Upper lobe of left lung (tissue), 6 donors: Measurements from ENCODE around the gene UBE2L3. TPM values are rescaled to one million over a fixed set of nuclear protein-coding genes. Genes with fewer than 3 reads are reported as not detected.
"Not testable (repeated sequence)": the region's sequence is repeated elsewhere in the genome, so short reads cannot be mapped to it uniquely, and the experiment has no call there.

Experiments
- ATAC-seq, 2 donors: fragments of 200-7000 bp; cut with Tn5 transposase; one replicate each; pipeline ENCODE4 v1.9.1; 2022; ENCODE audit warnings: mild to moderate bottlenecking in 2 of 2, moderate library complexity in 2 of 2; ENCODE audit not compliant: low FRiP score in 2 of 2
- DNase-seq, 2 donors: peaks; one replicate each; pipeline ENCODE4 v3.0.0-alpha.2; 2019 to 2020
- H3K27ac ChIP-seq, 4 donors: fragments of 200-600 bp; sonication (generic); one replicate each; pipeline ENCODE4 v1.5.1; 2016 to 2019
- H3K27me3 ChIP-seq, 4 donors: fragments of 200-600 bp; sonication (generic); one replicate each; pipeline ENCODE4 v1.5.1; 2017 to 2019
- H3K36me3 ChIP-seq, 4 donors: fragments of 200-600 bp; sonication (generic); one replicate each; pipeline ENCODE4 v1.5.1; 2016 to 2019
- H3K4me1 ChIP-seq, 4 donors: fragments of 200-600 bp; sonication (generic); one replicate each; pipeline ENCODE4 v1.5.1; 2018 to 2019
- H3K4me3 ChIP-seq, 4 donors: fragments of 200-600 bp; sonication (generic); one replicate each; pipeline ENCODE4 v1.5.1; 2017 to 2019; ENCODE audit warnings: mild to moderate bottlenecking in 2 of 4, moderate library complexity in 1 of 4
- H3K9me3 ChIP-seq, 4 donors: fragments of 200-600 bp; sonication (generic); one replicate each; pipeline ENCODE4 v1.5.1; 2018 to 2019
- CTCF ChIP-seq, 6 experiments: fragments of 450-650 bp in 4 of 6; fragments of 200-600 bp in 2 of 6; sonication (generic) in 2 of 6; IDR thresholded peaks; one replicate each; pipeline ENCODE4 v1.5.1; 2016 to 2019; ENCODE audit warnings: antibody characterized with exemption in 6 of 6
- EP300 ChIP-seq, 4 donors: sonication (generic); formaldehyde crosslinking; IDR thresholded peaks; one replicate each; pipeline ENCODE4 v1.5.1; 2017; ENCODE audit warnings: antibody characterized with exemption in 4 of 4, control low read depth in 2 of 4
- POLR2A ChIP-seq, 4 donors: fragments of 450-650 bp; IDR thresholded peaks; one replicate each; pipeline ENCODE4 v1.5.1; 2016 to 2017; ENCODE audit warnings: antibody characterized with exemption in 4 of 4, mild to moderate bottlenecking in 2 of 4
- POLR2AphosphoS5 ChIP-seq, 2 donors: sonication (generic); formaldehyde crosslinking; IDR thresholded peaks; one replicate each; pipeline ENCODE4 v1.5.1; 2017; ENCODE audit warnings: antibody characterized with exemption in 2 of 2
- WGBS, 2 donors: methylation state at CpG; one replicate each; pipeline ENCODE4 v1.1.5; 2017 to 2018; 5-methylcytosine and 5-hydroxymethylcytosine counted together
- total RNA-seq, 6 donors: library from RNA; depleted of rRNA in 4 of 6; stranded (reverse); fragments of >200 nt in 4 of 6; gene quantifications; one replicate each; pipeline versions ENCODE4 v1.1.0 to v1.2.1, GENCODE V29; 2016 to 2021
- donor health status: DM: no; HTN: no; CAD: no; lungs with moderate emphysema.
- donor health status: DM: no; HTN: yes; CAD: no; lungs with severe emphysema.

The UBE2L3 gene
- total RNA-seq, 6 donors from 2014 or later: 24.1 to 45.8 (median 39.2) TPM

- H3K27ac ChIP-seq, H3K27me3 ChIP-seq, H3K4me3 ChIP-seq, H3K36me3 ChIP-seq, H3K9me3 ChIP-seq, H3K4me1 ChIP-seq: not testable (repeated sequence)
- DNase-seq: peak in 1 of 2 donors; percentile 23
- peak in 1 of 2 donors; percentile 38 for ATAC-seq
- WGBS, 2 donors: 83% methylated on average over 1 of the region's 10 CpGs; no CpG with 5 or more reads in 1 of the 2 donors
Measured at GRCh38 chr22:21559345-21560125, 8.0 kb upstream of the UBE2L3 start.

GRCh38 chr22:21560657-21561056, 6.9 kb upstream of the UBE2L3 start:
- WGBS, 2 donors: 13% methylated on average over 1 of the region's 3 CpGs
- ATAC-seq, H3K9me3 ChIP-seq, H3K36me3 ChIP-seq, H3K27me3 ChIP-seq, H3K4me3 ChIP-seq, DNase-seq, H3K4me1 ChIP-seq, H3K27ac ChIP-seq: not testable (repeated sequence)

GRCh38 chr22:21563912-21564311, 3.6 kb upstream of the UBE2L3 start:
- no peaks in the 10 kb centered on the region for H3K9me3 ChIP-seq
- H3K36me3 ChIP-seq: no peaks in the 10 kb centered on the region
- ATAC-seq (no peak), DNase-seq (no peak)
- no peaks in the 10 kb centered on the region for H3K27me3 ChIP-seq
- TF ChIP-seq CTCF (IDR thresholded peaks at IDR 0.05) (no peak), POLR2A (IDR thresholded peaks at IDR 0.05) (no peak), POLR2AphosphoS5 (IDR thresholded peaks at IDR 0.05) (no peak), EP300 (IDR thresholded peaks at IDR 0.05) (no peak)
- H3K4me3 ChIP-seq: no peak overlapping the region
- H3K27ac ChIP-seq: no peak overlapping the region
- WGBS, 2 donors: 93 to 95% methylated on average over 8 of the region's 8 CpGs
- peaks cover 5 to 12% (median 6%) of the 10 kb centered on the region in 4 donors for H3K4me1 ChIP-seq

GRCh38 chr22:21564411-21564810, 3.1 kb upstream of the UBE2L3 start:
- Histone ChIP-seq H3K36me3 (no peaks in the 10 kb centered on the region), H3K4me1 (peaks cover 10 to 17% (median 10%) of the 10 kb centered on the region in 4 donors), H3K9me3 (no peaks in the 10 kb centered on the region), H3K27me3 (no peaks in the 10 kb centered on the region), H3K27ac (no peak overlapping the region), H3K4me3 (no peak overlapping the region)
- ATAC-seq: no peak
- 87 to 89% methylated on average over 6 of the region's 6 CpGs for WGBS, 2 donors
- DNase-seq: no peak
- TF ChIP-seq CTCF (IDR thresholded peaks at IDR 0.05): no peak
- no peak for TF ChIP-seq EP300 (IDR thresholded peaks at IDR 0.05)
- no peak for TF ChIP-seq POLR2AphosphoS5 (IDR thresholded peaks at IDR 0.05)
- TF ChIP-seq POLR2A (IDR thresholded peaks at IDR 0.05): no peak

GRCh38 chr22:21568347-21569075, 997 bp downstream of the UBE2L3 start:
- ATAC-seq: peak; percentile 16 to 45
- no peak for DNase-seq
- Histone ChIP-seq H3K27ac (peak overlapping the region; percentile 91 to 95 (median 94)), H3K36me3 (no peaks in the 10 kb centered on the region), H3K4me1 (peaks cover 36 to 57% (median 44%) of the 10 kb centered on the region in 4 donors), H3K9me3 (no peaks in the 10 kb centered on the region), H3K27me3 (no peaks in the 10 kb centered on the region), H3K4me3 (peak overlapping the region; percentile 58 to 93 (median 78))
- WGBS, 2 donors: 3 to 5% methylated on average over 9 to 26 of the region's 26 CpGs
- TF ChIP-seq CTCF (IDR thresholded peaks at IDR 0.05) (no peak), POLR2AphosphoS5 (IDR thresholded peaks at IDR 0.05) (no peak), POLR2A (IDR thresholded peaks at IDR 0.05) (no peak)

- H3K27me3 ChIP-seq, H3K36me3 ChIP-seq, H3K9me3 ChIP-seq, DNase-seq, ATAC-seq: not testable (repeated sequence)
- Histone ChIP-seq H3K27ac (peak overlapping the region; percentile 91 to 95 (median 94)), H3K4me3 (peak overlapping the region in 3 of 4 donors; percentile 72 to 93 (median 84)), H3K4me1 (peaks cover 41 to 62% (median 50%) of the 10 kb centered on the region in 4 donors)
- WGBS, 2 donors: 51 to 54% methylated on average over 10 to 12 of the region's 12 CpGs
Measured at GRCh38 chr22:21569076-21569427, 1.5 kb downstream of the UBE2L3 start.
